CD4-positive, alpha-beta T cell treated with Interleukin-10 for 1 hour (primary cell): ENCODE data around the gene FGF14.
"Not testable (repeated sequence)": the region's sequence is repeated elsewhere in the genome, so short reads cannot be mapped to it uniquely, and the experiment has no call there.

ENCODE experiments used
- DNase-seq: peaks from one replicate; pipeline ENCODE4 v3.0.0-alpha.2; 2020

Gene FGF14

GRCh38 chr13:101915755-101916107 is 486.1 kb downstream of the FGF14 start:
- DNase-seq = no peak

GRCh38 chr13:101915331-101915730 is 486.5 kb downstream of the FGF14 start:
- DNase-seq = no peak

- no peak for DNase-seq
These were observed 490.1 kb downstream of the FGF14 start for GRCh38 chr13:101911752-101912151.

- no peak for DNase-seq
These were observed 498.0 kb downstream of the FGF14 start for GRCh38 chr13:101903890-101904289.

- DNase-seq = no peak
These were observed 503.2 kb downstream of the FGF14 start for GRCh38 chr13:101898676-101899075.

- no peak for DNase-seq
These were observed 505.3 kb downstream of the FGF14 start for GRCh38 chr13:101896541-101896940.

GRCh38 chr13:101893021-101893420 is 508.8 kb downstream of the FGF14 start:
- no peak for DNase-seq

GRCh38 chr13:101892296-101892695 is 509.6 kb downstream of the FGF14 start:
- no peak for DNase-seq

GRCh38 chr13:101881593-101881992 is 520.3 kb downstream of the FGF14 start:
- no peak for DNase-seq

- DNase-seq = no peak
These were observed 521.3 kb downstream of the FGF14 start for GRCh38 chr13:101880581-101880980.

- DNase-seq = no peak
These were observed 524.9 kb downstream of the FGF14 start for GRCh38 chr13:101876951-101877350.

GRCh38 chr13:101875717-101876393 is 526.0 kb downstream of the FGF14 start:
- no peak for DNase-seq

GRCh38 chr13:101875091-101875490 is 526.8 kb downstream of the FGF14 start:
- no peak for DNase-seq

- DNase-seq = no peak
These were observed 532.3 kb downstream of the FGF14 start for GRCh38 chr13:101869553-101869952.

- no peak for DNase-seq
These were observed 533.0 kb downstream of the FGF14 start for GRCh38 chr13:101868585-101869469.

GRCh38 chr13:101866889-101867581 is 534.8 kb downstream of the FGF14 start:
- no peak for DNase-seq

GRCh38 chr13:101858860-101859259 is 543.0 kb downstream of the FGF14 start:
- DNase-seq = no peak

GRCh38 chr13:101846701-101847100 is 555.1 kb downstream of the FGF14 start:
- no peak for DNase-seq

GRCh38 chr13:101846249-101846648 is 555.6 kb downstream of the FGF14 start:
- DNase-seq = no peak

GRCh38 chr13:101845245-101846020 is 556.4 kb downstream of the FGF14 start:
- no peak for DNase-seq

- DNase-seq = no peak
These were observed 560.1 kb downstream of the FGF14 start for GRCh38 chr13:101841698-101842097.

GRCh38 chr13:101838323-101838722 is 563.5 kb downstream of the FGF14 start:
- DNase-seq = no peak

GRCh38 chr13:101837778-101838177 is 564.1 kb downstream of the FGF14 start:
- DNase-seq = not testable (repeated sequence)
